H1 (cell line): ENCODE measurements around the gene AGPAT4. TPM values are rescaled to one million over a fixed set of nuclear protein-coding genes. Genes with fewer than 3 reads are reported as not detected.

Source experiments
- CREB1 ChIP-seq: IDR thresholded peaks from 2 replicates; pipeline ENCODE4 v1.6.1; 2012; ENCODE audit warnings: inconsistent platforms
- CTCF ChIP-seq, 3 experiments: IDR thresholded peaks; 1 replicate in 2 of 3; 2 replicates in 1 of 3; pipeline versions ENCODE4 v1.5.1 to v1.6.1; 2011; ENCODE audit warnings: low read length in 3 of 3, mild to moderate bottlenecking in 3 of 3, inconsistent platforms in 2 of 3, low read depth in 1 of 3, moderate library complexity in 1 of 3; ENCODE audit not compliant: insufficient read depth in 1 of 3; ENCODE audit errors: control extremely low read depth in 1 of 3
- HDAC2 ChIP-seq, 2 experiments: fragments of 300-600 bp in 1 of 2; sonication (generic) in 1 of 2; IDR thresholded peaks; 2 replicates each; pipeline ENCODE4 v1.6.1; 2011 to 2012; ENCODE audit warnings: low read depth in 2 of 2, low read length in 2 of 2, mild to moderate bottlenecking in 2 of 2, moderate library complexity in 2 of 2, borderline replicate concordance in 1 of 2, inconsistent platforms in 1 of 2
- MAX ChIP-seq: IDR thresholded peaks from 2 replicates; pipeline ENCODE4 v1.6.1; 2012; ENCODE audit warnings: inconsistent platforms
- POU5F1 ChIP-seq: IDR thresholded peaks from 2 replicates; pipeline ENCODE4 v1.6.1; 2011; ENCODE audit warnings: low read depth, mild to moderate bottlenecking, low read length, moderate library complexity
- TBP ChIP-seq: IDR thresholded peaks from 2 replicates; pipeline ENCODE4 v1.6.1; 2011; ENCODE audit warnings: low read depth, low read length, improper control_type of control experiment
- polyA plus RNA-seq, 7 experiments: library from polyadenylated mRNA; depleted of rRNA in 3 of 7; stranded (reverse) in 5 of 7; unstranded in 2 of 7; fragments of >200 nt in 5 of 7; fragments of 200-250 nt in 2 of 7; gene quantifications; 1 replicate in 5 of 7; 2 replicates in 1 of 7; 4 replicates in 1 of 7; pipeline versions ENCODE4 v1.2.1 to v1.2.3, GENCODE V29; 2011 to 2013; ENCODE audit warnings: missing spikeins in 2 of 7, mixed read lengths in 2 of 7
- total RNA-seq: library from RNA; stranded (reverse); fragmentation: NEBNext Ultra II Directional; extraction: Animal tissue kit (Norgen Biotek cat#: 25700); gene quantifications from 2 replicates; pipeline ENCODE4 v1.2.1, GENCODE V29; 2021

AGPAT4 gene
- total and polyA plus RNA-seq, 2 of the 8 experiments (the other 6 are each of a cell fraction or from before 2014, with no cell fraction given): 13.5 to 23.8 TPM

- TF ChIP-seq MAX: no peak
- no peak for TF ChIP-seq CREB1
- no peak for TF ChIP-seq POU5F1
- TF ChIP-seq CTCF (IDR thresholded peaks at IDR 0.05; ENCODE audit: control extremely low read depth in 1 of 3, insufficient read depth in 1 of 3, low read depth in 1 of 3, low read length in 3 of 3): no peak
- no peak for TF ChIP-seq TBP
- TF ChIP-seq HDAC2 (IDR thresholded peaks at IDR 0.05; ENCODE audit: borderline replicate concordance in 1 of 2, low read depth in 2 of 2, low read length in 2 of 2): no peak
These were observed 58.7 kb downstream of the AGPAT4 start (continued) for GRCh38 chr6:161215193-161215592.
